Panc1 (cell line): ENCODE results near the gene SCP2. TPM values are rescaled to one million over a fixed set of nuclear protein-coding genes. Genes with fewer than 3 reads are reported as not detected.

Experiments used
- ATAC-seq: fragments of 200-7000 bp; cut with Tn5 transposase; 2 replicates; pipeline ENCODE4 v1.9.1; 2020; ENCODE audit warnings: mild to moderate bottlenecking, moderate library complexity
- BruUV-seq: library from RNA; stranded (reverse); fragments of 400-500 nt; replicated peaks from 2 replicates; lab custom pipeline; 2021; lab: Mats Ljungman, UMichigan
- CTCF ChIA-PET: fragments of 300-600 bp; sonication (Branson Sonifier 250); formaldehyde crosslinking; loops from one replicate; lab custom pipeline; 2022; ENCODE audit warnings: antibody characterized with exemption; lab: Charles Lee
- POLR2A ChIA-PET: fragments of 300-600 bp; sonication (Branson Sonifier 250); formaldehyde crosslinking; loops from one replicate; lab custom pipeline; 2022; ENCODE audit warnings: antibody characterized with exemption; lab: Charles Lee
- DNase-seq: peaks from one replicate; pipeline ENCODE4 v3.0.0-alpha.2; 2010; ENCODE audit warnings: low read depth, low spot score
- H3K27ac ChIP-seq: 2 replicates; pipeline ENCODE4 v1.5.1; 2011; ENCODE audit warnings: mild to moderate bottlenecking, low read length, inconsistent platforms
- H3K27me3 ChIP-seq: fragments of 200-500 bp; sonication (Bioruptor generic); 2 replicates; pipeline ENCODE4 v1.6.0; 2014; ENCODE audit warnings: low read length, inconsistent platforms; ENCODE audit not compliant: control insufficient read depth, insufficient read depth
- H3K36me3 ChIP-seq: fragments of 200-500 bp; sonication (Bioruptor generic); 2 replicates; pipeline ENCODE4 v1.5.1; 2014; ENCODE audit warnings: inconsistent platforms, mild to moderate bottlenecking, low read length, moderate library complexity; ENCODE audit not compliant: control insufficient read depth, insufficient read depth
- H3K4me1 ChIP-seq: 2 replicates; pipeline ENCODE4 v1.5.1; 2011; ENCODE audit warnings: inconsistent platforms, mild to moderate bottlenecking, low read length, moderate library complexity; ENCODE audit not compliant: control insufficient read depth, insufficient read depth
- H3K4me3 ChIP-seq, 2 experiments: 2 replicates each; pipeline ENCODE4 v1.5.1; 2011 to 2012; ENCODE audit warnings: low read depth in 2 of 2, low read length in 2 of 2, mild to moderate bottlenecking in 2 of 2, inconsistent platforms in 1 of 2, moderate library complexity in 1 of 2
- H3K9me3 ChIP-seq: fragments of 200-500 bp; sonication (Bioruptor generic); 2 replicates; pipeline ENCODE4 v1.5.1; 2014; ENCODE audit warnings: low read depth, mild to moderate bottlenecking, inconsistent platforms, low read length, moderate library complexity; ENCODE audit not compliant: control insufficient read depth, insufficient read depth
- POLR2AphosphoS5 ChIP-seq: IDR thresholded peaks from 2 replicates; pipeline ENCODE4 v1.6.1; 2012; ENCODE audit warnings: mild to moderate bottlenecking, low read depth, low read length, moderate library complexity
- SIN3A ChIP-seq: IDR thresholded peaks from 2 replicates; pipeline ENCODE4 v1.6.1; 2012; ENCODE audit warnings: low read depth, mild to moderate bottlenecking, low read length, moderate library complexity, borderline replicate concordance; ENCODE audit not compliant: insufficient read depth
- TCF7L2 ChIP-seq: IDR thresholded peaks from 2 replicates; pipeline ENCODE4 v1.6.1; 2011; ENCODE audit warnings: mild to moderate bottlenecking, low read depth, low read length, inconsistent platforms
- in situ Hi-C: cut with HindIII; loops from 2 replicates; pipeline ENCODE4 v1.10.0; 2016; ENCODE audit warnings: low sequenced_read_pairs, low pct_unique_long_range_greater_than_20kb
- intact Hi-C: fragments of 100-400 bp; cut with micrococcal nuclease; formaldehyde crosslinking; loops from one replicate; pipeline ENCODE4 v1.10.0; 2022; ENCODE audit not compliant: unreplicated experiment
- total RNA-seq: library from RNA; stranded (reverse); gene quantifications from one replicate; pipeline ENCODE4 v1.2.1, GENCODE V29; 2021; ENCODE audit not compliant: unreplicated experiment
- TF ChIP-seq, protein P1 (sequence below), 2 experiments: IDR thresholded peaks; 2 replicates each; pipeline ENCODE4 v1.6.1; 2011 to 2012; ENCODE audit warnings: low read depth in 2 of 2, control low read depth in 1 of 2, low read length in 1 of 2, mild to moderate bottlenecking in 1 of 2, moderate library complexity in 1 of 2; ENCODE audit not compliant: insufficient read depth in 1 of 2
- TF ChIP-seq, protein P2 (sequence below): fragments of 450-650 bp; IDR thresholded peaks from 2 replicates; pipeline ENCODE4 v1.5.1; 2017; ENCODE audit warnings: mild to moderate bottlenecking

SCP2 gene
- total RNA-seq, 1 experiment from 2014 or later = 88.7 TPM

DNA sequence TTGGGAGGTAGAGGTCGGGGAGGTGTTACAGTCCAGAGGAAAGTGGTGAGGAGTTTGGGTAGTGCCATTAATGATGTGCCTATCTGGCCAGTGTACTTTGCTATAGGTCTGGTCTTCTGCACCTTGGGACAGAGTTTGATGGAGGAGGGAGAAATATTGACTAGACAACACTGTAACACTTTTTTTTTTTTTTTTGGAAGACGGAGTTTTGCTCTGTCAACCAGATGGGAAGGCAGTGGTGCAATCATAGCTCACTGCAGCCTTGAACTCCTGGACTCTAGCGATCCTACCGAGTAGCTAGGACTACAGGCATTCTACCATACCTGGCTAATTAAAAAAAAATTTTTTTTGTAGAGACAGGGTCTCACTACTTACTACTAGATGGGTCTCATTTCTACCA is 1.9 kb downstream of the SCP2 start:
- Histone ChIP-seq H3K4me3 (no peak overlapping the region), H3K36me3 (no peaks in the 10 kb centered on the region; the same call in 1 of the 2 replicates), H3K9me3 (no peaks in the 10 kb centered on the region), H3K27ac (no peak overlapping the region), H3K4me1 (peaks cover 11% of the 10 kb centered on the region), H3K27me3 (no peaks in the 10 kb centered on the region)
- intact Hi-C loops = loop anchor here (10.0 kb wide), 1 partner anchor 246 kb away; no protein-coding TSS in a partner anchor
- BruUV-seq = no TSS peak
- TF ChIP-seq, protein P1, sequence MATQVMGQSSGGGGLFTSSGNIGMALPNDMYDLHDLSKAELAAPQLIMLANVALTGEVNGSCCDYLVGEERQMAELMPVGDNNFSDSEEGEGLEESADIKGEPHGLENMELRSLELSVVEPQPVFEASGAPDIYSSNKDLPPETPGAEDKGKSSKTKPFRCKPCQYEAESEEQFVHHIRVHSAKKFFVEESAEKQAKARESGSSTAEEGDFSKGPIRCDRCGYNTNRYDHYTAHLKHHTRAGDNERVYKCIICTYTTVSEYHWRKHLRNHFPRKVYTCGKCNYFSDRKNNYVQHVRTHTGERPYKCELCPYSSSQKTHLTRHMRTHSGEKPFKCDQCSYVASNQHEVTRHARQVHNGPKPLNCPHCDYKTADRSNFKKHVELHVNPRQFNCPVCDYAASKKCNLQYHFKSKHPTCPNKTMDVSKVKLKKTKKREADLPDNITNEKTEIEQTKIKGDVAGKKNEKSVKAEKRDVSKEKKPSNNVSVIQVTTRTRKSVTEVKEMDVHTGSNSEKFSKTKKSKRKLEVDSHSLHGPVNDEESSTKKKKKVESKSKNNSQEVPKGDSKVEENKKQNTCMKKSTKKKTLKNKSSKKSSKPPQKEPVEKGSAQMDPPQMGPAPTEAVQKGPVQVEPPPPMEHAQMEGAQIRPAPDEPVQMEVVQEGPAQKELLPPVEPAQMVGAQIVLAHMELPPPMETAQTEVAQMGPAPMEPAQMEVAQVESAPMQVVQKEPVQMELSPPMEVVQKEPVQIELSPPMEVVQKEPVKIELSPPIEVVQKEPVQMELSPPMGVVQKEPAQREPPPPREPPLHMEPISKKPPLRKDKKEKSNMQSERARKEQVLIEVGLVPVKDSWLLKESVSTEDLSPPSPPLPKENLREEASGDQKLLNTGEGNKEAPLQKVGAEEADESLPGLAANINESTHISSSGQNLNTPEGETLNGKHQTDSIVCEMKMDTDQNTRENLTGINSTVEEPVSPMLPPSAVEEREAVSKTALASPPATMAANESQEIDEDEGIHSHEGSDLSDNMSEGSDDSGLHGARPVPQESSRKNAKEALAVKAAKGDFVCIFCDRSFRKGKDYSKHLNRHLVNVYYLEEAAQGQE (IDR thresholded peaks at IDR 0.05; ENCODE audit: insufficient read depth in 1 of 2, low read depth in 2 of 2, low read length in 1 of 2) = no peak
- TF ChIP-seq POLR2AphosphoS5 = no peak
- in situ Hi-C loops = no loop called here
- ATAC-seq (no peak), DNase-seq (no peak)
- CTCF ChIA-PET = no interaction called here
- POLR2A ChIA-PET = no interaction called here

DNA sequence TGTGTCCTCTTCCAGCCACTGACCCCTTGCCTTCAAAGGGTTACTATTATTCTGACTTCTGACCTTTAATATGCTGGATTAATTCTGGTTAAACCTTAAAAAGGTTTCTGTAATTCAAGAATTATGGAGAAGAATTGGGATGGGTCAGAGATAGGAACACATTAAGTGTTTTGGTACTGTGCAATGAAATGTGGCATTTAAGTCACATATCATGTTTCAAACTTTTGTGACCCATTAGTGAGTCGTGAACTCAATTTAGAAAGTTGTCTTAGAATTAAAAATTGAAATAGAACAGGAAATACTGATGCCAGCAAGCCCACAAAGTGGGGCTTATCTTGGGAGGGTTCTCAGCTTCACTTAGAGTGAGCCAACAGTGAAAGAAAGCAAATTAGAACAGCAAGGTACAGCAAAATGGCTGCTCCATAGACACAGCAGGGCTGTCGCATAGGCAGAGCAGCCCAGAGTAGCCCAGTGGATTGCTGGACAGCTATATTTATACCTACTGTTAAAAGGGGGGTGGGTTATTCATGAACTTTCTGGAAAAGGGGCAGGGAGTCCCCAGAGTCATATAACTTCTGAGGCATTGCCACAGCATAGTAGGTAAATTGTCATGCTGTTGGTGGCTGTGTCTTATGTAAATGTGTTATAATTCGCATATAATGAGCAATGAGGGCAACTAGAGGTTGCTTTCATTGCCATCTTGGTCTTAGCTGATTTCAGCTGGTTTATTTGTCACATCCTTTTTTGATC is 10.5 kb downstream of the SCP2 start:
- no peak for ATAC-seq
- H3K36me3 ChIP-seq = no peaks in the 10 kb centered on the region
- no peaks in the 10 kb centered on the region for H3K4me1 ChIP-seq
- ChIA-PET POLR2A (no interaction called here), CTCF (no interaction called here)
- in situ Hi-C loops = no loop called here
- H3K4me3 ChIP-seq = no peak overlapping the region
- intact Hi-C loops = no loop called here
- H3K27ac ChIP-seq = no peak overlapping the region
- no TSS peak for BruUV-seq
- H3K27me3 ChIP-seq = no peaks in the 10 kb centered on the region
- TF ChIP-seq POLR2AphosphoS5 = no peak
- no peak for TF ChIP-seq SIN3A
- TF ChIP-seq TCF7L2 = no peak
- TF ChIP-seq, protein P1 (IDR thresholded peaks at IDR 0.05; ENCODE audit: insufficient read depth in 1 of 2, low read depth in 2 of 2, low read length in 1 of 2) = no peak
- TF ChIP-seq, protein P2, sequence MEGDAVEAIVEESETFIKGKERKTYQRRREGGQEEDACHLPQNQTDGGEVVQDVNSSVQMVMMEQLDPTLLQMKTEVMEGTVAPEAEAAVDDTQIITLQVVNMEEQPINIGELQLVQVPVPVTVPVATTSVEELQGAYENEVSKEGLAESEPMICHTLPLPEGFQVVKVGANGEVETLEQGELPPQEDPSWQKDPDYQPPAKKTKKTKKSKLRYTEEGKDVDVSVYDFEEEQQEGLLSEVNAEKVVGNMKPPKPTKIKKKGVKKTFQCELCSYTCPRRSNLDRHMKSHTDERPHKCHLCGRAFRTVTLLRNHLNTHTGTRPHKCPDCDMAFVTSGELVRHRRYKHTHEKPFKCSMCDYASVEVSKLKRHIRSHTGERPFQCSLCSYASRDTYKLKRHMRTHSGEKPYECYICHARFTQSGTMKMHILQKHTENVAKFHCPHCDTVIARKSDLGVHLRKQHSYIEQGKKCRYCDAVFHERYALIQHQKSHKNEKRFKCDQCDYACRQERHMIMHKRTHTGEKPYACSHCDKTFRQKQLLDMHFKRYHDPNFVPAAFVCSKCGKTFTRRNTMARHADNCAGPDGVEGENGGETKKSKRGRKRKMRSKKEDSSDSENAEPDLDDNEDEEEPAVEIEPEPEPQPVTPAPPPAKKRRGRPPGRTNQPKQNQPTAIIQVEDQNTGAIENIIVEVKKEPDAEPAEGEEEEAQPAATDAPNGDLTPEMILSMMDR = no peak
- H3K9me3 ChIP-seq = no peaks in the 10 kb centered on the region
- no peak for DNase-seq
